ENCODE data around the gene CERK.
"Not testable (repeated sequence)": the region's sequence is repeated elsewhere in the genome, so short reads cannot be mapped to it uniquely, and the experiment has no call there.

The CERK gene

GRCh38 chr22:46641811-46642266 is 96.2 kb downstream of the CERK start:
- DNase-seq, result no peak

DNA sequence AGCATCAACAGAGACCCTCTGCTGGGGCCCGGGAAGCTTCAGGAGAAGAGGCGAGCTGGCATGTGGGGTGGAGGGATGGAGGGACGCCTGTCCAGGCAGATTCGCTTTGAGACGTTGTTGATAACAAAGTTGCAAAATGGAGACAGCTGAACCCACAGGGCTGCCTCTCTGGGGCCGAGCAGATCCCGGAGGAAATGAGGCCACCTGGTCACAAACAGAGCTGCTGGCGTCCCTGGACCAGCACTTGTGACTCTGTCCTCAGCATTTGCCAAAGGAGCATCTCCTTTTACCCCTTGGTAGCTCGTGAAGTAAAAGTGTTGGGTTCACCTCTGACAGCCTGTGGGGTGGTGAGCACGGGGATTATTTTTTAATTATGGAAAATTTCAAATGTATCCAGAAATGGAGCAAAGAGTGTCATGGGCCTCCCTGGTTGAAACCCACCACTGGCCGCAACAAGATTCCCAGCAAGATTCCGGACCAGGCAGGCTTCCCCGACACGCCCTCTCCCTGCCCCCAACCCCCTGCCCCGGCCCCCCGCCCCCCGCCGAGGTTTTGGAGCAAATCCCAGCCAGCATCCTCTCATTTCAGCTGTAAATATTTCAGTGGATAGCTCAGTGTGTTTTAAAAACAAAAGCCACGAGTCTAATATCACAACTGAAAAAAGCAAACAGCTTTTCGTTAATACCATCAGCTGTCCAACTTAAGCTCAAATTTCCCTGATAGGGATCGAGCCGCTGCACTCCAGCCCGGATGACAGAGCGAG is 97.6 kb downstream of the CERK start:
- DNase-seq, result no peak

DNA sequence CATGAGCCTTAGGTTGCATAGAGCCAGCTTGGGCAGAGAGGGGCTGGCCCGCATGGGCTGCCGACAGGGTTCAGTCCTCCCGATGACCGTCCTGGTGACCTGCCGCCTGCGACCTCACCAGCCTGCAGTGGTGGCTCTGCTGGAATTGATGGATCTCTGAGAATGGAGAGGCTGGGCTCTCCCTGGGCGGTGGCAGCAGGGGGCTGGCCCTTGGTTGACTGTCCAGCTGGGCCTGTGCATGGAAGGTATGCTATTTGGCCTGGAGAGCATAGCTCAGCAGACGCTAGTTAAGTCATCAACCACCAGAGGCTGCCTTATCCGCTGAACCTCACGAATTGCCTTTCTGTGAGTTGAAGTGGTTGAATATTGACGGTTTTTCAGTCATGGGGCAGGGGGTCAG is 98.2 kb downstream of the CERK start:
- DNase-seq, result no peak

DNA sequence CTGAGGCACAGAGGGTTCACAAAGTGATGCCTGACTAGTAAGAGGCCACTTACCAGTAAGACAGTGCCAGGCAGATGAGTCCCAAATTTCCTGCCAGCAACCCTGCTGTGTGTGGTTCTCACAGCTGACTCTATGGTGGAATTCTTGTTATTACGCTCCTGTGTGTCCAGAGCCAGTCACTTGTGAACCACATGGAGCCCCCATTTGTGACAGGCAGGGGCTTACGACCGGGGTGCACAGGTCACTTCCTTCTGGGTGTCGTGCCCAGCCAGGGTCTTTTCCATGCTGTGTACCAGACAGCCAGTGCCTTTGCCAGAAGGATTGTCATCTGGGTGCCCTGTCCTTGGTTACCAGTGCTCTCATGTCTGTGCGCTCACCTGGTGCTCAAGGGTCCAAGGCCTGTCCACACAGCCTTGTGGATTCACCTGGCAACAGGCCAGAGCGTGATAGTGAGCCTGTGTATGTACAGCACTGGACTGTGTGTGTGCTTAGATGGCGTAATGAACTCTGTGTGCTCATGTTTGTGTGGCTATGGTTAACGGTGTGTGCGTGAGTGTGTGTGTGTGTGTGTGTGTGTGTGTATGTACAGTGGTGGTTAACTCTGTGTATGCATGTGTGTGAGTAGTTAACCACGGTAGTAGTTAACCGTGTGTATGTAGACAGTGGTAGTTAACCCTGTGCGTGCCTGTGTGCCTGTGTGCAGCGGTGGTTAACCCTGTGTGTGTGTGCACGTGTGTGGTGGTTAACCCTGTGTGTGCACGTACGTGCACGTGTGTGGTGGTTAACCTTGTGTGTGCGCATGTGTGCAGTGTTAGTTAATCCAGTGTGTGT is 99.2 kb downstream of the CERK start:
- no peak for DNase-seq

GRCh38 chr22:46637711-46638600 is 100.1 kb downstream of the CERK start:
- DNase-seq, result no peak

GRCh38 chr22:46636221-46637002 is 101.6 kb downstream of the CERK start:
- no peak for DNase-seq

DNA sequence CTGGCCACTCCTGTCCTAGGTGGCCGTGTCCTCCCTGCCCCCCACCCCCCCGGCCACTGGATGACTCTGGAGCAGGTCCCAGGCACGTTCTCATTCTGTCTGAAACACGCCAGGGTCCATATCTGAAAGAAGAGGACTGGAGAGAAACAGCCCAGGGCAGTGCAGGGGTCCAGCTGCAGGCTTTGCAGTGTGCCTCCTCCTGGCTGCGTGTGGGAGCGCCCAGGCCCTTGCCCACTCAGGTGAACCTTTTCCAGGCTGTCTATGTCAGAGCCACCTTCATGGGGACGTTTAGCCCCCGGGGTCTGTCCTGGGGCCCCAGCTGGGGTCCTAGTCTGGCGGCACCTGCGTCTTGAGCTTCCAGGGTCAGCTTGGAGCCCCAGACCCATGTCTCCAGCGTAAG is 102.3 kb downstream of the CERK start:
- DNase-seq, result no peak

- DNase-seq, result not testable (repeated sequence)
Observed at GRCh38 chr22:46634973-46635685, 102.9 kb downstream of the CERK start.
